ENCODE measurements around the gene ATAD3C.
"Not testable (repeated sequence)": the region's sequence is repeated elsewhere in the genome, so short reads cannot be mapped to it uniquely, and the experiment has no call there.

DNA sequence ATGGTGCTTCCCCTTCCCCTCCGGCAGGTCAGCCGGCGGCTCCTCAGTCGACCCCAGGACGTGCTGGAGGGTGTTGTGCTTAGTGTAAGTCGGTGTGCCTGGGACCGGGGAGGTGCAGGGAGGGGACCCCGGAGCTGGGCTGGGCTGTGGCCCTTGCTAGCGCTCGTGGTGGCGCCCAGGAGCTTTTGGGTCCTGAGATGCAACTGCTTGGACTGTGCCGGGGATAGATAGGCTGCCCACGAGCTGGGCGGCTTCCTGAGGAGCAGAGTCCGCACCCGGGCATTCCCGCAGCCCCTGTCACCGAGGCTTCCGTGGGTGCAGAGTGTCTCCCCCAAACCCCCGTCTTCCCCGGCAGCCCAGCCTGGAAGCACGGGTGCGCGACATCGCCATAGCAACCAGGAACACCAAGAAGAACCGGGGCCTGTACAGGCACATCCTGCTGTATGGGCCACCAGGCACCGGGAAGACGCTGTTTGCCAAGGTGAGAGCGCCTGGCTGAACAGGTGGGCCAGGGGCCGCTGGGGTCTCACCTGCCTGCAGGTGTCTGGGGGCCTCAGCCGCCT is 36.3 kb downstream of the ATAD3C start:
- not testable (repeated sequence) for TF ChIP-seq EP300, CEBPB (IDR thresholded peaks at IDR 0.05)

All from A549 (cell line).